CD4-positive, alpha-beta T cell treated with Interleukin-2 at 100 ng/mL for 4 hours (primary cell): ENCODE measurements around the gene IQCB1.
"Not testable (repeated sequence)": the region's sequence is repeated elsewhere in the genome, so short reads cannot be mapped to it uniquely, and the experiment has no call there.

Source experiments
- DNase-seq: peaks from one replicate; pipeline ENCODE4 v3.0.0-alpha.2; 2020; ENCODE audit warnings: low spot score

IQCB1 gene, protein sequence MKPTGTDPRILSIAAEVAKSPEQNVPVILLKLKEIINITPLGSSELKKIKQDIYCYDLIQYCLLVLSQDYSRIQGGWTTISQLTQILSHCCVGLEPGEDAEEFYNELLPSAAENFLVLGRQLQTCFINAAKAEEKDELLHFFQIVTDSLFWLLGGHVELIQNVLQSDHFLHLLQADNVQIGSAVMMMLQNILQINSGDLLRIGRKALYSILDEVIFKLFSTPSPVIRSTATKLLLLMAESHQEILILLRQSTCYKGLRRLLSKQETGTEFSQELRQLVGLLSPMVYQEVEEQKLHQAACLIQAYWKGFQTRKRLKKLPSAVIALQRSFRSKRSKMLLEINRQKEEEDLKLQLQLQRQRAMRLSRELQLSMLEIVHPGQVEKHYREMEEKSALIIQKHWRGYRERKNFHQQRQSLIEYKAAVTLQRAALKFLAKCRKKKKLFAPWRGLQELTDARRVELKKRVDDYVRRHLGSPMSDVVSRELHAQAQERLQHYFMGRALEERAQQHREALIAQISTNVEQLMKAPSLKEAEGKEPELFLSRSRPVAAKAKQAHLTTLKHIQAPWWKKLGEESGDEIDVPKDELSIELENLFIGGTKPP

DNA sequence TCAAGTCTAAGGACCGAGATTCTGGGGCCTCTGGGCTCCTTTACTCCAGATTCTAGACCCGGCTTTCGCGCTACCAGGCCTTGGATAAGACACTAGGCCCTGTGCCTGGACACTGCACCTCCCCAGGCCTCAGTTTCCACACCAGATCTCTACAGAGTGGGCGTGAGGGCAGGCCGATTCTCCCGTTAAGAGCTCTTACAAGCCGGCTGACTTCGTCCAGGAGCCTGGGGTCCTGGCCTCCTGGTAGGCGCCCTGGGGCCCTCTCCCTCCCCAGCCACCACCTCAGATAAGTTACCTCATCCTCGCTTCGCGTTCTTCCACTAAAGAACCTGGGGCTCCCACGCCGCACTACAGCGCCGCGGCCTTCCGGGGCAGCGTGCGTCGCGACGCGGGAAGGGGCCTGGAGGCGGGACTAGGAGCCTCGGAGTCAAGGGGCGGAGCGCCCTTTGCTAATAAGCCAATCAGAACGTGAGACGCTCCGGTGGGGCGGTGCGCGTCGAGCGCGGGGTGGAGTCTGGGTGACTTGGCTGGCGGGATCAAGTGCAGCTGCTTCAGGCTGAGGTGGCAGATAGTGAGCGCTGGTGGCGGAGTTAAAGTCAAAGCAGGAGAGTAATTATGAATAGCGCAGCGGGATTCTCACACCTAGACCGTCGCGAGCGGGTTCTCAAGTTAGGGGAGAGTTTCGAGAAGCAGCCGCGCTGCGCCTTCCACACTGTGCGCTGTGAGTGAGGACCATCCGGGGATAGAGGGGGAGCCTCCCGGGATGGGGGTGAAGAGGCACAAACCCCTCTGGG is at the start of gene IQCB1, which contains the start of gene EAF2:
Gene IQCB1, minus strand, starts transcription at position 390 of the 794 bp plus-strand sequence. CDS start 6,100 bp downstream, outside the sequence.
Gene EAF2, plus strand, starts transcription at position 539 of the 794 bp plus-strand sequence. Its CDS starts 77 bp downstream, at position 616.
- DNase-seq: peak; percentile 98

DNA sequence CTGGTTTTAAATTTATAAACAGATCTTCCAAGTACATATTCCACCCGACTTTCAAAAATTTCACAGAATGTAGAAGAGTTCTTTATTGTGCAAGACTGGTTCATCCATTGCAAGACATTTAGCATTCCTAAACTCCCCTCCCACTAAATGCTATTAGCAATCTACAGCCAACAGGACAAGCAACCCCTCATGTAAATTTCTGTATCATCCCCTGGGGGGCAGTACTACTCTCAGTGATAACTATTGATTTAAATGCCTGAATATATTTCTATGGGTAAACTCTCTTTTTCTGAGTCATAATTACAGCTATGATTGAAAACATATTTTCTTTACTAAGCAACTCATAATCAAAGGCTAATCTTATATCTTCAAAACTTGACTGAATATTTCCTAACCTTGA is 48.6 kb upstream of the IQCB1 start:
- DNase-seq: no peak

DNA sequence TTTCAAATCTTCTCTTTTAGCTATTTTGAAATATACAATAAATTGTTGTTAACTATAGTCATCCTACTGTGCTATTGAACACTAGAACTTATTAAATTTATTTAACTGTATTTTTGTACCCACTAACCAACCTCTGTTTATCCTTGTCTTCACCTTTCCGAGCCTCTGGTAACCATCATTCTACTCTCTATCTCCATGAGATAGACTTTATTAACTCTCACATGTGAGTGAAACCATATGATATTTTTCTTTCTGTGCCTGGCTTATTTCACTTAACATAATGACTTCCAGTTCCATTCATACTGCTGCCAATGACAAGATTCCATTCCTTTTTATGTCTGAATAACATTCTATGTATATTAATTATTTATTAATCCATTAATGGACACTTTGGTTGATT is 43.6 kb upstream of the IQCB1 start:
- no peak for DNase-seq

DNA sequence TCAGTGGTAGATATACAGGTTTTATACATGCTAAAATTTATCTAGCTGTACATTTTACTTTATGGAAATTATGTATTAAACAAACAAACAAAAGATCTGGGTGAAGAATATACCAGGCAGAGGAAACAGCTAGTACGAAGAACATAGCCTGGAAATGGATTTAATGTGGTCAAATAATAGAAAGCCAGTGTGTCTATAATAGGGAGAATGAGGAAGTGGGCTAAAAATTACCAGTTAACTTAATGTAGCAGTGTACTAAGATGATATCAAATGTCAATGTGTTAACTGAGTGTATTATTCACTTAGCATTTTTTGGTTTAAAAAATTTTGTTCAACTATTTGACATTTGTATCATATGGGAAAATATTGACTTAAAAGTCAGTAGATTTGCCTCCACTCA is 36.6 kb upstream of the IQCB1 start:
- DNase-seq: no peak

DNA sequence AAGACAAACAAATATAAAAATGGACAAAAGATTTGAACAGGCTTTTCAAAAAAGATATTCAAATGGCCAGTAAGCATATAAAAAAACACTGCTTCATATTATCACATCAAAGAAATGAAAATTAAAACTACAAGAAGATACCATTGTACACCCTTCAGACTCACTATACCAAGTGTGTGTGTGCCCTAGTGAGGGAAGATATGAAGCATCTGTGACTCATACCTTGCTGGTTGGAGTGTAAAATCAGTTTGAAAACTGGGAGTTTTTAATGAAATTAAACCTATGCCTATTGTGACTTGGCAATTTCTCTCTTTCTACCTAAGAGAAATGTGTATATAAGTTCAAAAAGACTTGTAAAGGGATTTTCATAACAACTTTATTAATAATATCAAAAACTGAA is 35.9 kb upstream of the IQCB1 start:
- no peak for DNase-seq

DNA sequence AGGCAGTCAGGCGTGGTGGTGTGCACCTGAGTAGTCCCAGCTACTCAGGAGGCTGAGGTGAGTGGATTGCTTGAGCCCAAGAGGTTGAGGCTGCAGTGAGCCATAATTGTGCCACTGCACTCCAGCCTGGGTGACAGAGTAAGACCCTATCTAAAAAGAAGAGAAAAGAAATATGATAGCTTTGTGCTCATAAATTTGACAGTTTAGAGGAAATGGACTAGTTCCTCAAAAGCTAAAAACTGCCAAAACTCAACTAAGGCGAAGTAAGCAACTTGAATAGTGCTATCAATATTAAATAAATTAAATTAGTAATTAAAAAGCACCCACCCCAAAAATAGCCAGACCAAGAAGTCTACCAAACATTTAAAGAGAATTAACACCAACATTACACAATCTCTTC is 34.9 kb upstream of the IQCB1 start:
- no peak for DNase-seq

DNA sequence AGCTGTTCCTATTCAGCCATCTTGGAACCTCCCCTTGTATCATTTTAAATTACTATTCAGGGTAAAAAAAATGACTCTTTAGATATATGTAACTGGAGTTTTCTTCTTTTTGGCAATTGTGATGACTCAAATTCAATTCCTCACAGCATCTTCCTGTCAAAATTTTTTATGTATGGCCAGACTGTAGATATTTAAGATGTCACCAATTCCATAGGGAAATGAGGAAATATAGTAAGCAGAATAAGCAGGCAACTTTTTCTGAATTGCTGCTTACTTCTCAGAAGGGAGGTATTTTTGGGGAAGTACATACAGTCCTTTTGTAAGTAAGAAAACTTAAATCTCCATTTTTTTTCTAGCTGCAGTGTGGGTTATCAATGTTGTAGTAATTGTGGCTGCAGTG is 28.9 kb upstream of the IQCB1 start:
- no peak for DNase-seq

DNA sequence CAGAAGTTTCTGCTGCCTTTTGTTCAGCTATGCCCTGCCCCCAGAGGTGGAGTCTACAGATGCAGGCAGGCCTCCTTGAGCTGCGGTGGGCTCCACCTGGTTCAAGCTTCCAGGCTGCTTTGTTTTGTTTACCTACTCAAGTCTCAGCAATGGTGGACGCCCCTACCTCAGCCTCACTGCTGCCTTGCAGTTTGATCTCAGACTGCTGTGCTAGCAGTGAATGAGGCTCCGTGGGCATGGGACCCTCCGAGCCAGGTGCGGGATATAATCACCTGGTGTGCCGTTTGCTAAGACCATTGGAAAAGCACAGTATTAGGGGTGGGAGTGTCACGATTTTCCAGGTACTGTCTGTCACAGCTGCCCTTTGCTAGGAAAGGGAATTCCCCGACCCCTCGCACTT is 28.4 kb upstream of the IQCB1 start:
- not testable (repeated sequence) for DNase-seq

DNA sequence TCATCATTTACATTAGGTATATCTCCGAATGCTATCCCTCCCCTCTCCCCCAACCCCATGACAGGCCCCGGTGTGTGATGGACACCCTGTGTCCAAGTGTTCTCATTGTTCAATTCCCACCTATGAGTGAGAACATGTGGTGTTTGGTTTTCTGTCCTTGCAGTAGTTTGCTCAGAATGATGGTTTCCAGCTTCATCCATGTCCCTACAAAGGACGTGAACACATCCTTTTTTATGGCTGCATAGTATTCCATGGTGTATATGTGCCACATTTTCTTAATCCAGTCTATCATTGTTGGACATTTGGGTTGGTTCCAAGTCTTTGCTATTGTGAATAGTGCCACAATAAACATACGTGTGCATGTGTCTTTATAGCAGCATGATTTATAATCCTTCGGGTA is 22.9 kb upstream of the IQCB1 start:
- DNase-seq: not testable (repeated sequence)

DNA sequence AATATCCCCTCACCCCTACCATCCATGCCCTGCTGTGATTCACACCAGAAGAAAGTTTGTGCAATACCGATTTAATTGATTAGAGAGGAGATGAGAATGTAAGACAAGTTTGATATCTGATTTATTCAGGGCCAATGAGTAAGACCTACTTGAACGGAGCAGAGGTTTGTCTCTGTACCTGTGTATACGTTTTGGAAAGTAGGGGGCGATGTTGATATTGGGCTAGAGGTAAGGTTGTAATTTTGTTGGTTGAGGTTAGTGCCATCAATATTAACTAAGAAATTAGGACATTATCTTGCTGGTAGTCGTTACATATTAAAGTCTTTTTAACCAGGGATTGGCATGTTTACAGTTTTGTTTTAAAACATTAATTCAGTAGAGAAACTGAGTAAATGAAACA is 20.7 kb upstream of the IQCB1 start:
- DNase-seq: peak; percentile 11

DNA sequence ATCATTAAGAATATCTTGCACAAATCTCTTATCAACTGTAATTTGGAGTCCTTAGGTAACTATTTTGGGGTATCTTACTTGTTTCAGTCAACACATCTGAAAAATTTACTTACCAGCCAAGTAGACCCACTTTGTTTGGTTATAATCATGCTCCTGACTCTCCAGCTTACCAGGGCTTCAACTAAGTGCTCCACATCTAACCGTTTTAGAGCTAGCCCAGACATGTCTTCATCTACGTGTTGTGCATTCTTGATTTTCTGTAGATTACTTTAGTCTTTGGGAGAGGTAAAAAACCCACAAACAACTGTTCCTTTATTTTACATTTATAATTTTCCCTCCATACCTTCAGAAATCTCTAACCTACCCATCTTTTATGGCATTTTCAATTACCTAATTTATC is 17.4 kb upstream of the IQCB1 start:
- DNase-seq: no peak

DNA sequence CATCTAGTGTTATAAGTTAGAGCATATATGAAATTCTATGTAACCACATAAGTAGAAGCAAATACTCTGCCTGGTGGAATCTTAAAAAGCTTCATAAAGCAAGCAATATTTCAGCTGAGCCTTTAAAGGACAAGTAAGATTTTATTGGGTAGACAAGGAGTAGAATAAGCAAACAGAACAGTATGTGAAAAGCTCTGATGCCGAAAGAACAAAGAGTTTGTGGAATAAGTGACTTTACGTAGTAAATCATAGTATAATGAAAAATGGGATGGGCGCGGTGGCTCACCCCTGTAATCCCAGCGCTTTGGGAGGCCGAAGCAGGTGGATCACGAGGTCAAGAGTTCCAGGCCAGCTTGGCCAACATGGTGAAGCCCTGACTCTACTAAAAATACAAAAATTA is 10.0 kb upstream of the IQCB1 start:
- no peak for DNase-seq

DNA sequence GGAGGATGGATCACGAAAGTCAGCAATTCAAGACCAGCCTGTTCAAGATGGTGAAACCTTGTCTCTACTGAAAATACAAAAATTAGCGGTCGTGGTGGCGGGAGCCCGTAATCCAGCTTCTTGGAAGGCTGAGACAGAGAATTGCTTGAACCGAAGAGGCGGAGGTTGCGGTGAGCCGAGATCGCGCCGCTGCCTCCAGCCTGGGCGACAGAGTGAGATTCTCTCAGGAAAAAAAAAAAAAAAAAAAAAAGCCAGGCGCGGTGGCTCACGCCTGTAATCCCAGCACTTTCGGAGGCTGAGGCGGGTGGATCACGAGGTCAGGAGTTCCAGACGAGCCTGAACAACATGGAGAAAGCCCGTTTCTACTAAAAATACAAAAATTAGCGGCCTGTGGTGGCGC is 5.1 kb upstream of the IQCB1 start:
- no peak for DNase-seq

DNA sequence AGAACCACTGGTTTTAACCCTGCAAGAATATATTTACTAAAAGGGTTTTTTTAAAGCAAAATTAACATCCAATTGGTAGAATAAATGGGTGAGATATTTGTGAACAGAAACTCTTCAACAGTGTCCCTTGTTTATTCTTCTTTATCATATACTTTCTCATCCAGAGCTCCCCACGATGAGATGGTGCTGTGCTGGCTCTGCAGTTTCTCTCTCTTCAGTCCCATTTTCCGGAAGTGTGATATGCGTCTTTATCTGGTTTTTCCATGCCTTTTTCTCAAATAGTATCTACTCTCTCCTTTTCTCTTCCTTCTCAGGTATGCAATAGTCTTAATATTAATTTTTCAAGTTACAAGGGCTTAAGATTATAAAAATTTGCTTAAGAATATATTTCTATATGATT is 1.6 kb upstream of the IQCB1 start:
- no peak for DNase-seq

DNA sequence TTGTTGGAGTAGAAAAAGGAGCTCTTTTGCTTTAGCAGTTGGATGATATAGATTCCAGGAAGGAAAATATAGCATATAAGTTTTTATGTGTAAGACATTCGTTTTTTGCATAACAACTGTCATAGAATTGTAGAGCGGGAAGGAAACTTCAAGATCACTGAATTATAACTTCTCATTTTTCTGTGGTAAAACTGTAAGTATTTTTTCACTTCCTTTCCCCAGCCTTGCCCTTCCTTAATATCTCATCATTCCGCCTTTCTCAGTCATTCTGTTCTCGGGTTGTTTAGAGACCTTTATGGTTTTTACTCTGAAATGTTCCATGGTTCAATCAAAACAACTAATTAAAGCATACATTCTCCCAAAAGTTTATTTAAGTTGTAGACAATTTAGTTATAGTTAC is 1.2 kb upstream of the IQCB1 start:
- DNase-seq: no peak

DNA sequence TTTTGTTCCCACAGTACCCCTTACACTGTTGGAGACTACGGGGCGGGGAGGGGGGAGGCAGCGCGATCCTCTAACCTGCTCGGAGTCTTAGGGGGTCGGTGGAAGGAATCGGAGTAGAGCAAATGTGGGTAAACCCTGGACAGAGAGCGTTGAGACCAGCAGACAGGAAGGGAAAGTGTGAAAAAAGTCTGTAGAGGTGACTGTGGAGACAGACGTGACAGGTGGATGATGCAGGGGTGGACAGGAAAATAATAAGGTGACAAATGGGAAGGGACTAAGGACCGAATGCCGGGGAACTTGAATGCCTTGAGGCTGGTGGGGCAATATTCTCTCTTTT is 573 bp upstream of the IQCB1 start:
- peak; percentile 20 for DNase-seq

DNA sequence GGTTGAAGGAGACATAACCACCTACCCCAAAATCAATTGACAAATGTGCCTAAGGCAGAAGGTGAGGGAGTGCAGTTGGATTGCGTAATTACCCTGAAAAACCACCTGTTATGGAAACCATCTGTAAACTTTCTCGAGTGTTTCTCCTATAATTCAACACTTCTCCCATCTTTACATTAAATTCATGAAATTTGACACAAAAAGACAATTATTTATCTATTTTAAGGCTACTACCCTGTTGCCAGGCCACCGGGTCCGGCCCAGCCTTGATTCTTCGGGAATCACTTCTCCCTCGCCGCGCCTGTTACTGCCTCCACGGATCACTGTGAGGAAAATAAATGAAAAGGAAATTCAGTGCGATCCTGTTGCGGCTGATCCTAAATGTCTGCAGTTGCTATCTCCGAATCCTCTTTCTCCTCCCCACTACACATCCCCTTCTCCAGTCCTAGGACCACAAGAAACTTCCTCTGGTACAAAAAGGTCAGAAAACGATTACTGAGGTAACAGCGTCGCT is 646 bp downstream of the IQCB1 start:
- DNase-seq: peak; percentile 26

DNA sequence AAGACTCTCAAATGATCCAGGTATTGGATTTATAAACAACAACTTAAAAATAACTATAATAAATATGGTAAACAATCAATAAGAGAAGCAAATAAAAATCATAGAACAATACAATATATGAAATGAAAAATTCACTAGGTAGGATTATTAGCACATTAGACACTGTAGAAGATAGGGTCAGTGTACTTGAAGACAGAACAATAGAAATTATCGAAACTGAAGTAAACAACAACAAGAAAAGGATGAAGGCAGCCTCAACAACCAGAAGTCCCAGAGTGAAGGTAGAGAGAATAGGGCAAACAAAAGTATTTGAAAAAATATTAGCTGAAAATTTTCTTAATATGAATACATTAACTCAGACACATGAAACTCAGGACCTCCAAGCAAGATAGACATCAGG is 11.9 kb downstream of the IQCB1 start:
- no peak for DNase-seq

DNA sequence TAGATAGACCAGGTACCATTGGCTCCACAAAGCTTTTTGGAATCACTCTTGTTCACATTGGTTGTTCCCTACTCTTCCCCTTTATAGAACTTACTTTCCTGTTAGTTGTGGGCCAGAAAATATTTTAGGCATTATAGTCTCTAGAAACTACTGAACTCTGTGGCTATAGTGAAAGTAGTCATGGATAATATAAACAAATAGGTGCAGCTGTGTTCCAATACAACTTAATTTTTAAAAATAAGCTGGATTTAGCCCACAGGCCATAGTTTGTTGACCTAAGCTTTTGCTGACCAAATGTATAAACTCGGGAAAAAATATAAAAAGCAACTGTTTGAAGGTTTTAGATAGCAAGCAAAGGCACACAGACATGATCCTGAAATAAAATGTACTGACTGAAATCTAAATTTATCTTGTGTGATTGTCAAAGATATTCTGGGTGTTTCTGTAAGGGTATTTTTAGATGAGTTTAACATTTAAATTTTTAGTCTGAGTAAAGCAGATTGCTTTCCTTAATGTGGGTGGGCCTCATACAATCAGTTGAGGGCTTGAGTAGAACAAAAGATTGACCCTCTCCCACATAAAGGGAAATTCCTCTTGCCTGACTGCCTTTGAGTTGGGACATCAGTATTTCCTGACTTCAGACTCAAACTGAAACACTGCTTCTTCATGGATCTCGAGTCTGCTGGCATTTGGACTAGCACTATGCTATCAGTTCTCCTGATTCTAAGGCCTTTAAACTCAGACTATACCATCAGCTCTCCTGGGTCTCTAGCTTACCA is 13.2 kb downstream of the IQCB1 start:
- no peak for DNase-seq

DNA sequence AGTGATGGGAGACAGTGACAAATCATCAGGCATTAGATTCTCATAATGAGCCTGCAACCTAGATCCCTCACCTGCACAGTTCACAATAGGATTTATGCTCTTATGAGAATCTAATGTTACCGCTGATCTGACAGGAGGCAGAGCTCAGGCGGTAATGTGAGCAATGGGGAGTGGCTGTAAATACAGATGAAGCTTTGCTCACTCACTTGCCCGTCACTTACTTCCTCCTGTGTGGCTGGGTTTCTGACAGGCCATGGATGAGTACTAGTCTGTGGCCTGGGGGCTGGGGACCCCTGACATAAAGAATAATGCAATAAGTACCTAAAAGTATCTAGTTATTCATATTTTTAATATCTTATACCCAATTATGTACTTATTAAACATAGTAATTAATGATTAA is 15.6 kb downstream of the IQCB1 start:
- no peak for DNase-seq

DNA sequence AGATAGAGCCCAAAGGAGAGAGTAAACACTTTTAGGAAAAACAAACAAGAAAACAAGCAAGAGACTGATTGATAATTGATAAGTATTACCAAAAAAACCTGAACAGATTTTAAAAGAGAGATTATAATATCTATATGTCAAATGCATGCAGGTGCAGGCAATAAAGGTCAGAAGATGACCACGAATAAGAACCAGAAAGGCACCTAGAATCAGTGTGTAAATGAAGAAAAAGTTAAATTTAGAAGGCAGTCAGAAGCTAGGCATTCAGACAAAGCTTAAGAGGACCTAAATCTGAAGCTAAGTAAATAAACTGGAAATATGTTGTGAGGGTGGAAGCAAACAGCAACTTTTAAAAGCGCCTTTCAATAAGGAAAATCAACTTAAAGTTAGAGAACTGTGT is 16.3 kb downstream of the IQCB1 start:
- DNase-seq: no peak

DNA sequence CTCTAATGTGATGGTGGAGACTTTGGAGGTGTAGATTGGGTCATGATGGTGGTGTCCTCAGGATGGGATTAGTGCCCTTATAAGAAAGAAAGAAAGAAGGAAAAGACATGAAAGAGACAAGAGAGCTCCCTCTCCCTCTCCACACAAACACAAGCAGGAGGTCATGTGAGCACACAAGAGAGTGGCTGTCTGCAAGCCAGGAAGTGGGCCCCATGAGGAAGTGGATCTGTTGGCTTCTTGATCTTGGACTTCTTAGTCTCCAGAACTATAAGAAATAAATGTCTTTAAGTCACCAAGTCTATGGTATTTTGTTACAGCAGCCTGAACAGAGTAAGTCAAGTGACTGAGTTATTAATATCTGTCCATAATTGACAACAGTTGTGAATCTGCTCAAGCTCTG is 17.1 kb downstream of the IQCB1 start:
- no peak for DNase-seq
